ENCODE measurements around the gene DVL1. TPM values are rescaled to one million over a fixed set of nuclear protein-coding genes. Genes with fewer than 3 reads are reported as not detected.

The DVL1 gene
- total RNA-seq, 2 experiments from 2014 or later, result 33.4 to 35.0 TPM

DNA sequence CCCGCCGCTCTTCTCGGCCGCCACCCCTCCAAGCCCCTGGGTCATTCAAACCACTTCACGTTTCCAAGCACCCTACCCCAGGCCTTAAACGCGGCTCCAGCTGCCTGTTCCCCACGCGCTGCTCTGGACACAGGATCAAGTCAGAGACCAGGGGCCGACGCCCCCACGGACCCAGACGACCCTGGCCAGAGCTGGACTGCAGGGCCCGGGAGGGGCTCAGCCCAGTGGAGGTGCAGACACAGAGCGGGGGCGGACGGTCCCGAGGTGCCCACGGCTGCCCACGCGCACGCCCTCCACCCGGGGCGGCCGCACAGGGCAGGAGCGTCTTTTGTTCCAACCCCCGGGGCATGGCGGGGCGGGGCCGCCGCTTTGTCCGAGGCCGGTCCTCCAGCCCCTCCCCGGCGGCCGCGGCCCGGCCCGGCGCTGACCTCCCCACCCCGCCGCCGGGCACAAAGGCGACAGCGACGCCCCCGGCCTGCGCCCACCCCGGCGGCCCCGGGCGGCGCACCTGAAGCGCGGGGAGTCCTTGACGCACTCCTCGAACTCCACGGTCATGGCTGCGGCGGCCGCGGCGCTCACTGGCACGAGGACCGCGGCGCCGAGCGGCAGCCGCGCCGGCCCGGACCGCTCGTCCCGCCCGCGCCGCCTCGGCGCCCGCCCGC lies 41.8 kb downstream of the DVL1 start:
- Mint-ChIP-seq H3K4me1 (ENCODE audit: low read depth) (peaks cover 23% of the 10 kb centered on the region), H3K27me3 (ENCODE audit: low read depth) (no peaks in the 10 kb centered on the region), H3K36me3 (ENCODE audit: low read depth) (peaks cover 3% of the 10 kb centered on the region), H3K27ac (no peak overlapping the region), H3K9me3 (no peaks in the 10 kb centered on the region), H3K4me3 (peak overlapping the region; percentile 78)
- DNase-seq, result no peak
- CTCF ChIA-PET, result interaction anchor here (1.3 kb wide), 1 partner anchor 39 kb away, joined by 5 read pairs; no protein-coding TSS in a partner anchor
- intact Hi-C loops (cut with micrococcal nuclease), result loop anchor here (5.0 kb wide), 1 partner anchor 200 kb away; no protein-coding TSS in a partner anchor

DNA sequence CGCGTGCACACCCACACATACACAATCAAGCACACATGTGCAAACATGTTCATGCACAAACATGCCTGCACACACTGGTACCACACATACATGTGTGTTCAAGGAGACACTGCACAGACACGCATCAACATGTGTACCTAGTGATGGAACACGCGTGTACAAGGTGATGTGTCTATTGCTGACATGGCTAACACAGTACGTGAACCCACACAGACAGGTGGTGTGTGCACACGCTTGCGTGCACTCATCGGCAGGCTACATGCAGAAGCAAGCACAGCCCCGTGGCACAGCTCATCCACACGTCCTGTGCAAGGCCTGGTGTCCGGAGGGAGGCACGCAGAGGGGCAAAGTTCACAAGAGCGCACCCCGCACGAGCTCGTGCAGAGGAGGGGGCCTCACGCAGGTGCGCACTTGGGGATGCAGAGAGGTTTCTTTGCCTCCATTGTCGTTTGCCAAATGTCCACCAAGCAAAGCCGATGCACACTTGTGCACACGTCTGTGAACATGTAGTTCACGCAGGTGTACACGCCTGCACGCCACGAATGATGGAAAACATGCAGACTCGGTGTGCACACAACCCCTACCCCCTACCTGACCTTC lies 42.5 kb downstream of the DVL1 start:
- Mint-ChIP-seq H3K27me3 (ENCODE audit: low read depth) (no peaks in the 10 kb centered on the region), H3K4me1 (ENCODE audit: low read depth) (peaks cover 23% of the 10 kb centered on the region), H3K36me3 (ENCODE audit: low read depth) (peaks cover 3% of the 10 kb centered on the region), H3K27ac (no peak overlapping the region), H3K9me3 (no peaks in the 10 kb centered on the region), H3K4me3 (peak overlapping the region; percentile 78)
- no peak for DNase-seq
- CTCF ChIA-PET, result interaction anchor here (1.3 kb wide), 1 partner anchor 40 kb away, joined by 5 read pairs; no protein-coding TSS in a partner anchor
- intact Hi-C loops (cut with micrococcal nuclease), result loop anchor here (5.0 kb wide), 1 partner anchor 201 kb away; no protein-coding TSS in a partner anchor

DNA sequence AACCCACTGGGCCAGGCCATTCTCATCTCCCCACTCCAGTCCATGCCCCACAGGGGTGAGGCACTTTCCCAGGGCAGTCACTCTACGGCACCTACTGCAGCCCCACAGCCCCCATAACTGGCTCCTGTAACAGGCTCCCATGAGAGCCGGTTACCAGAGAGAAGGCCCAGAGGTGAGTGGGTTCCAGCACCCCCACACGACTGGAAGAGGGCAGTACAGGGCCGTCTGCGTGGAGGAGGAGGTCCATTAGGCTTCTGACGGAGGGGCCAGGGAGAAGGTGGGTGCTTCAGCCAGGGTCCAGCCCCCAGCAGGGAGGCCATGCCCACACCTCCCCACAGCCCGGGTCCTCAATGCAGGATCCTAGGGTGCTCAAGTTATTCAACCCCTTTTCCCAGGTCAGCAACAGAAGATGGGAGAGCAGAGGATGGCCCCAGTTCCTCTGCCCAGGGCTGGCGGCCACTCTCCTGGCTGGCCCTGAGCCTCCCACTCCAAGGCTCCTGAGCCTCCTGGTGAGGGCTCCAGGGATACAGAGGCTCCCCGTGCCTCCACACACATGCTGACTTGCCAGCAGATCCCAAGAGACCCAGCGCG lies 43.1 kb downstream of the DVL1 start:
- Mint-ChIP-seq H3K4me1 (ENCODE audit: low read depth) (peaks cover 23% of the 10 kb centered on the region), H3K36me3 (ENCODE audit: low read depth) (peaks cover 3% of the 10 kb centered on the region), H3K27ac (peak overlapping the region; percentile 54), H3K4me3 (peak overlapping the region; percentile 78), H3K9me3 (no peaks in the 10 kb centered on the region), H3K27me3 (ENCODE audit: low read depth) (no peaks in the 10 kb centered on the region)
- CTCF ChIA-PET, result interaction anchor here (1.2 kb wide), 1 partner anchor 242 kb away, joined by 4 read pairs; no protein-coding TSS in a partner anchor
- intact Hi-C loops (cut with micrococcal nuclease), result loop anchor here (5.0 kb wide), 1 partner anchor 201 kb away; no protein-coding TSS in a partner anchor
- peak; percentile 49 for DNase-seq

DNA sequence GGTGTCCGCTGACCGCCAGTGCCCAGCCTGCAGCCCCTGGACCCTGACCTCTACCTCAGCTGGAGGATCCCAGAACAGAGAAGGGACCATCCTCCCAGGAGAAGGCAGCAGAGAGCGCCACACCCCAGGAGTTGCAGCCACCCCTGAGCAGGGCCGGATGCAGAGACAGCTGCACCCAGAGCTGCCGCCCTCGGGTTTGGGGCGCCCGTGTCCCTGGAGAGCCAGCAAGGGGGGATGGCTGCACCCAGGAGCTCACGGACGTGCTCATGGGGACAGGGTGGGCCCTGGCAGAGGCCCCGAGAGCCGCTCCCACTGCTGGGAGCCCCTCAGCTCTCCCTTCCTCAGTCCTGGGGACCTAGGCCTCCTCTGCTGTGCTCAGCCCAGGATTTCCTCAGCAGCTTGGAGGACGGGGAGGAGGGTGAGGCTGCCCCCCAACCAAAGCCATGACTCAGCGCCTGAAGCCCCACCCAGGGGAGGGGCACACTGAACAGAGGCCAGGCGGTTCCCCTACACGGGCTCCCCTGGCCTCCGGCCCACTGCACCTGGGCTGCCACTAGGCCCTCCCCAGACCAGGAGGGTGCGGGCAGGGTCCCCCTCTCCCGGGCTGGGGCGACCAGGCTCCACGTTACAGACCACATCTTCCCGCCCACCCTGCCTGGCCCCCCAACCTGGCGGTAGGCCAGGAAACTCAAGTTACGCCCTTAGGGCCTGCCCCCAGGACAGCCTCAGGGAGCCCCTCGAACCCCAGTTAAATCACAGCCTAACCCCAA lies 43.7 kb downstream of the DVL1 start:
- CTCF ChIA-PET, result interaction anchor here (0.6 to 1.2 kb wide), 3 partner anchors 66 to 288 kb away, joined by 3 to 4 read pairs (median 3); no protein-coding TSS in a partner anchor
- H3K9me3 Mint-ChIP-seq, result no peaks in the 10 kb centered on the region
- H3K4me1 Mint-ChIP-seq (ENCODE audit: low read depth), result peaks cover 21% of the 10 kb centered on the region
- peak; percentile 69 for DNase-seq
- H3K36me3 Mint-ChIP-seq (ENCODE audit: low read depth), result no peaks in the 10 kb centered on the region
- peak overlapping the region; percentile 78 for H3K4me3 Mint-ChIP-seq
- intact Hi-C loops (cut with micrococcal nuclease), result loop anchor here (1.0 to 5.0 kb wide), 2 partner anchors 67 to 202 kb away; no protein-coding TSS in a partner anchor
- H3K27ac Mint-ChIP-seq, result peak overlapping the region; percentile 54
- H3K27me3 Mint-ChIP-seq (ENCODE audit: low read depth), result no peaks in the 10 kb centered on the region

DNA sequence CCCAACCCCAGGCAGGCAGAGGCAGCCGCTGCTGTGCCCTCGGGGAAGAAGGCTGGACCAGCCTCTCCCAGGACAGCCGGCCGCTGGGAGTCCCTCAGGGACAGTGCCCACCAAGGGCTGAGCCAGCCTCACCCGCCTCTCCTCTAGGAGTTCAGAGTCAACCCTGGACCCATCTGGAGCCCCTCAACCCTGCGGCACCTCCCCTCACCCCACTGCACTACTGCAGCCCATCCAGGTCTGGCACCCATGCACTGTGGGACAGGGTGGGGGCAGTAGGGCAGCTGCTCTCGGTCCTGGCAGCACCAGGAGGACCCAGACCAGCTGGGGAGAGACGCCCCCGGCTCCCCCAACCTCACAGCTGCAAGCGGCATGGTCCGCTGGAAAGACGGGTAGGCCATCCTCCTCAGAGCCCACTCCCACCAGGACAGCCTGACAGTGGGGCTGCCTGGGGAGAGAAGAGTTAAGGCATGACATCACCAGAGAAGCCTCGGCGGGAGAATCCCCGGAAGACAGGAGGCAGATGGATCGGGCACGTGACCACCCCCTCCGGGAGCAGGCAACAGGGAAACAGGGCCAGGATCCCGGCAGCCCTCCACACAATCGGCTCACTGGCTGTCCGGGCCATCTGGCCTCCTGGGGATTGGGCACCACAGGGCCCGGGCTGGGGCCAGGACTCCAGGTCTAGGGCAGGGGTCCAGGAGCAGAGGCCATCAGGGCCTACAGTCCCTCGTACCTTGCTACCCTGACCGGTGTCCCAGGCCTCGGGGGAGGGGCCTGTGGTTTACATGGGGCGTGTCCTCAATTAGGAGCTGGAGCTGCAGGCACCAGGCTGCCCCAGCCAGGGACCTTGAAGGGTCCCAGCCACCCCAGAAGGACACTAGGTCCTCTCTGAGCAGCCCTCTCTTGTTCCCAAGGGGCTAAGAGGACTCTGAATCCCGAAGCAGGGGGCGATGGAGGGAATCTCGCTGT lies 44.6 kb downstream of the DVL1 start:
- intact Hi-C loops (cut with micrococcal nuclease), result loop anchor here (1.0 to 5.0 kb wide), 2 partner anchors 68 to 203 kb away; no protein-coding TSS in a partner anchor
- CTCF ChIA-PET, result interaction anchor here (0.6 to 1.2 kb wide), 2 partner anchors 241 to 289 kb away, joined by 3 to 4 read pairs; no protein-coding TSS in a partner anchor
- peaks cover 21% of the 10 kb centered on the region for H3K4me1 Mint-ChIP-seq (ENCODE audit: low read depth)
- no peak overlapping the region for H3K4me3 Mint-ChIP-seq
- DNase-seq, result no peak
- H3K27me3 Mint-ChIP-seq (ENCODE audit: low read depth), result no peaks in the 10 kb centered on the region
- H3K9me3 Mint-ChIP-seq, result no peaks in the 10 kb centered on the region
- no peaks in the 10 kb centered on the region for H3K36me3 Mint-ChIP-seq (ENCODE audit: low read depth)
- H3K27ac Mint-ChIP-seq, result no peak overlapping the region

DNA sequence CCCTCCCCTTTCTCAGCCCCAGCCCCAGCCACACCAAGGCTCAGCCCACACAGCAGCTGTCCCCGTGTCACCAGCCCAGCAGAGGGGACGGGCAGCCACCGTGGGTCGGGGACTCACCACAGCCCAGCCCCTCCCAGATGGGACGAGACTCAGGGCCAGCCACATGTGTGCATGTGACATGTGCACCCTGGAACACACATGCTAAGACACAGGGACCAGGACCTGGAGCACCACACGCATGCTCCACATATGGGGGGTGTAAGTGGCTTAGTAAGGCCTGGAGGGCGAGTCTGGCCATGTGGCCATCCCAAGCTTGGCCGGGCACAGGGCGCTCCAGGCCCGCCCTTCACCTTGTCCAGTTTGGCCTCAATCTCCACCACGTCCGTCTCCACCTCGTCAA lies 45.5 kb downstream of the DVL1 start:
- CTCF ChIA-PET, result no interaction called here
- no peak for DNase-seq
- no peak overlapping the region for H3K27ac Mint-ChIP-seq
- no peaks in the 10 kb centered on the region for H3K27me3 Mint-ChIP-seq (ENCODE audit: low read depth)
- no peaks in the 10 kb centered on the region for H3K9me3 Mint-ChIP-seq
- H3K4me1 Mint-ChIP-seq (ENCODE audit: low read depth), result peaks cover 21% of the 10 kb centered on the region
- no peak overlapping the region for H3K4me3 Mint-ChIP-seq
- intact Hi-C loops (cut with micrococcal nuclease), result no loop called here
- no peaks in the 10 kb centered on the region for H3K36me3 Mint-ChIP-seq (ENCODE audit: low read depth)

GRCh38 chr1:1302951-1303509 lies 46.2 kb downstream of the DVL1 start:
- no peak for DNase-seq
- Mint-ChIP-seq H3K9me3 (no peaks in the 10 kb centered on the region), H3K4me3 (no peak overlapping the region), H3K27me3 (ENCODE audit: low read depth) (no peaks in the 10 kb centered on the region), H3K27ac (no peak overlapping the region), H3K36me3 (ENCODE audit: low read depth) (no peaks in the 10 kb centered on the region), H3K4me1 (ENCODE audit: low read depth) (peaks cover 21% of the 10 kb centered on the region)
- intact Hi-C loops (cut with micrococcal nuclease), result no loop called here
- CTCF ChIA-PET, result no interaction called here

- intact Hi-C loops (cut with micrococcal nuclease), result no loop called here
- DNase-seq, result no peak
- Mint-ChIP-seq H3K4me1 (ENCODE audit: low read depth) (peaks cover 19% of the 10 kb centered on the region), H3K27ac (no peak overlapping the region), H3K9me3 (no peaks in the 10 kb centered on the region), H3K4me3 (no peak overlapping the region), H3K27me3 (ENCODE audit: low read depth) (no peaks in the 10 kb centered on the region), H3K36me3 (ENCODE audit: low read depth) (no peaks in the 10 kb centered on the region)
- CTCF ChIA-PET, result no interaction called here
Measured at GRCh38 chr1:1302006-1302430, 47.2 kb downstream of the DVL1 start.

GRCh38 chr1:1300352-1300739 lies 48.9 kb downstream of the DVL1 start:
- Mint-ChIP-seq H3K36me3 (ENCODE audit: low read depth) (no peaks in the 10 kb centered on the region), H3K9me3 (no peaks in the 10 kb centered on the region), H3K4me3 (no peak overlapping the region), H3K27ac (no peak overlapping the region), H3K4me1 (ENCODE audit: low read depth) (peaks cover 4% of the 10 kb centered on the region), H3K27me3 (ENCODE audit: low read depth) (no peaks in the 10 kb centered on the region)
- intact Hi-C loops (cut with micrococcal nuclease), result no loop called here
- DNase-seq, result no peak
- CTCF ChIA-PET, result interaction anchor here (0.6 to 1.5 kb wide), 3 partner anchors 19 to 25 kb away, joined by 3 to 5 read pairs (median 4); no protein-coding TSS in a partner anchor

GRCh38 chr1:1299686-1300351 lies 49.4 kb downstream of the DVL1 start:
- Mint-ChIP-seq H3K27me3 (ENCODE audit: low read depth) (no peaks in the 10 kb centered on the region), H3K27ac (no peak overlapping the region), H3K9me3 (no peaks in the 10 kb centered on the region), H3K4me3 (no peak overlapping the region), H3K36me3 (ENCODE audit: low read depth) (no peaks in the 10 kb centered on the region), H3K4me1 (ENCODE audit: low read depth) (peaks cover 2% of the 10 kb centered on the region)
- intact Hi-C loops (cut with micrococcal nuclease), result no loop called here
- no peak for DNase-seq
- CTCF ChIA-PET, result interaction anchor here (0.6 to 1.5 kb wide), 3 partner anchors 18 to 25 kb away, joined by 3 to 5 read pairs (median 4); no protein-coding TSS in a partner anchor

Measured in activated naive CD4-positive, alpha-beta T cell treated with anti-CD3 and anti-CD28 coated beads for 36 hours (primary cell).